ENCODE measurements around the gene SIDT1.

The SIDT1 gene

DNA sequence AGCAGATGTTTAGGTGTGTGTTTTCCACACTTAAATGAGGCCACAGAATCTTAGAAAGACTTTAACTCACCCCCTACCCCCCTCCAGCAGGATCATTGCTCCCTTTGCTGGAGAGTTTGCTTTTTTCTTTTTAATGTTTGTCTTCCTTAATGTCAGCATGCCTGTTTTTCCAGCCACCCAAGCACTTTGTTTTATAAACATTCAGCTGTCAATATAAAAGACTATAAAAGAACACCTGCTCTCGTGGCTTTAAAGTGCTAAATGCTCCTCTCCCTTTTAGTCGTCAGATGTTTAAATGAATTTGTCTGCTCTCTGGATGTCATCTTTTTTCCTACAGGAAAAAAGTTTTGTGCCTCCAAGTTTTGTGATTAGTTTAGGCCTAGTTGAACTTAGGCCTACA, 61.7 kb downstream of the SIDT1 start:
- DNase-seq: no peak

DNA sequence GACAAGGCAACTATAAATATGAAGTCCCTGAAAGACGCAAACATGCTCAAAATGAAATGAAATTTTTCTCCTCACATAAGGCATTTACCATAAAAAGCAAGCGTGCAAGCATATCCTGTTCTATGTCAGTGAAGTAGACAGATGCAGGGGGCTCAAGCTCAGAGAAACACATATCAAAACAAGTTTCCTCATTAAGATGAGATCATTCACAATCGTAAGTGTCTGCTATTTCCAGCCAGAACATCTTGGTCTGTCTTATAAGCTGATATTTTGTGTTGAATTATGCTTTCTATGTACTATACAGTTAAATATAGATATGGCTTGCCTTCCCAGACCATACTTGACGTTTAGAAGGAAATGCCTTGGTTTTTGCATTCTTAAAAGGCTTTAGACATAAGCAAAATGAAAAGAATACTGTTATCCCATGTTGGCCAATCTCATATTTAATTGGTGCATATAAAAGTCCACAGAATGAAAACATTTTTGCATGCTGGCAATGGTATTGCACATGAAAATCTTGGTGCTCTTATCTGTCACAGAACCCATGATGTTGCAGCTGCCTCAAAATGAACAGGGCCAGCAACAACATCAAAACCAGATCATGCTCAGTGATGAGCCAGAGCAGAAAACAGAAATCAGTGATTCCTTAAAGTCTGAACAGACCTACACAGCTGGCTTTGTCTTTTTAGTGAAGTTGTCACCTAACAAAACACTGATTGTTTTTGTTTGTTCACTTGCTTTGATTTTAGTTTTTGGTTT, 65.4 kb downstream of the SIDT1 start:
- no peak for DNase-seq

DNA sequence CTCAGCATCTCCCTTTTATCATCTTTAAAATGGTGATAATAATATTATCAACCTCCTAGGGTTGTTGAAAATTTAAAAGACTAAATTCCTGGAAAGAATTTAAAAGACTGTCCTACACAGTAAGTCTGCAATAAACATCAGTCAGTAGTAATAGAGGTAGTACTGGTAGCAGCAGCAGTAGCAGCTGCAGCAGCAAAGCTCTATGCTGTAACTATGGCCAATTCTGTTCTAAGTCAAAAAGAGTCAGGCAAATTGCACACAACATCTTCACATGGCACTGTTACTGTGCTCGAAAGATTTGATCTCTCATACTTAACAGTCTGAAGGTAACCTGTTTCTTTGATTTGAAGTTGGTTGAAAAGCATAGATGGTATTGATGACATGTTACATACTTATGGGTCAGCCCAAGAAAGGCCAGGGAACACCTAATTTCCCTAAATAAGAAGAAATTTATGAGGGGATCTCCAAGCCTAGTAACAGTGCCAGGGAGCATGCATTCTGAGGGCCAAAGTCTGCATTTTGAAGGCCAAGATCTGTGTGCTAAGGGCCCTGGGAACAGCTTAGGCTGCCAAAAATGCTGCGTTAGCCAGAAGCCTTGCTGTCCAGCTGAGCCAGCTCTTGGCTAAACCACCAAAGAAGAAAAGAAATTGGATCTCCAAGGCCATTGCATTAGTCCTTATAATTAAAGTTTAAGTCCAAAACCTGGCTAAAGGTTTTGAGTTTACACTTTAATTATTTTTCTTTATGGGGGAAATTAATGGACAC, 68.2 kb downstream of the SIDT1 start:
- DNase-seq: peak in 17 of 56 donors; percentile 1 to 42 (median 12)

DNA sequence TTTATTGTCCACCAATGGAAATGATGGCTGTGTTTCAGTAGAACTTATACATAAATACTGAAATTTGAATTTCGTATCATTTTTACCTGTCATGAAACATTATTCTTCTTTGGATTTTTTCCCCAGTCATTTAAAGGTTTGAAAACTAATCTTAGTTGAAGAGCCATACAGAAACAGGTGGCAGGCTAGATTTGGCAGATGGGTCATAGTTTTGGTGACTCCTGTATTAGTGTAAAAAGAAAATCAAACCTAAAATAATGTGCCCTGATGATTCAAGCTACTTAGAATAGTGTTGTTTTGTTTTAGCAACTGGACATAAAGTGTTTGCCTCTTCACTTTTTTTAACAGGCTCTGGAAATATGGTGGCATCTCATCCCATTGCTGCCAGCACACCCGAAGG, 68.9 kb downstream of the SIDT1 start:
- DNase-seq: no peak

DNA sequence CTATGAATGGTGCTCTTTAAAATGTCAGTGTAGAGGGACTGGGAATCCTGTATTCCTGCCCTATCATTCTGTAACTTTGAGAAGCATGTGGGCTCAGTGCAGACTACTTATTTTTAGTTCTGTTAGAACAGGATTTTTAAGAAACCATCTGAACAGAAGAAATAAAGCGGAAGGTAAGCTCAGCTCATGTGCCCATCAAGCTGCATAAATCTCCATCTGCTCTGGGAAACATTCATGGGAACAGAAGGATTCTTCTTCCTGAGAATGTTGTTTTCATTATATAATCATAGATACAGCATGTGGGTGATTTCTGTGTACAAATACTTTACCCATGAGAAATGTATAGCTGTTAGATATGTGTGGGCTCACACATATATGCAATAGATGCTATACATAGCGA, 69.9 kb downstream of the SIDT1 start:
- no peak for DNase-seq

DNA sequence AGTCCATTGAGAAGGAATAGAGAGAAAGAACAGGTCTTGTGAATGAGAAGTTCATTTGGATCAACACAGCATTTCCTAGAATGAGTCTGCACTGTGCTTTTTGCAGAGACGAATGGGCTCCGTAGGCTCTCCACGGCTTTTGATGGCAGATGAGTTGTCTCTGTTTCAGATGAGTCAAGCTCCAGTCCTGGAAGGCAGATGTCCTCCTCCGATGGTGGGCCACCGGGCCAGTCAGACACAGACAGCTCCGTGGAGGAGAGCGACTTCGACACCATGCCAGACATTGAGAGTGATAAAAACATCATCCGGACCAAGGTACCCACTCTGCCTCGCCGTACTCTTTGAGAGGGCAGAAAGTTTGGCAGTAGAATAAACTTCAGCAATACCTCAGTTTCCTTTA, 70.5 kb downstream of the SIDT1 start:
- no peak for DNase-seq

DNA sequence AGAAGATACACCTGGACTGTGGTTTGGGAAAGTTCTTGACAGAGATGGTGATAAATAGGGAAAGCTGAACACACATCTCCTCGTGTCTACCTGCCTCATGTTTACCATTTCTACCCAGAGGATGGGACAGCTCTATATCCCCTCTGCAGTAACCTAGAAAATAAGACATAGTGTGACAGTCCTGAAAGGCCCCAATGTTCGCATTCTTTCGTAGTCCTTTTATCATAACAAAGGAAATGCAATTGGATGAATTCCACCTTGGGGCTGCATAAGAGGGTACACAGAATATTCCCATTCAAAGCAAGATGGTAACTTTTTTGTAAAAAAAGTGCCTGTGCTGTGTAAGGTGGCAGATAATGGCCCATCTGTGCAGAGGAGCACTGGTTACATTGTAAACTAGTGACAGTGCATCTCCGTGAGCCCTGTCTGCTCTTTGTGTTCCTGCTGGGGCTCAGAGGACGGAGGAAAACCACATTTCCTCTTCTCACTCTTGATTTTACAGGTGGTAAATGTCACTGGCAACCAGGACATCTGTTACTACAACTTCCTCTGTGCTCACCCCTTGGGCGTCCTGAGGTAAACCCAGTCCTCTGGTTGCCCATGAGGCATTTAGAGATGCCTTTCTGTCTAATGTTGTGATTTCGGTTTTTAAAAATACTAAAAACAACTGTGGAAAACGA, 74.3 kb downstream of the SIDT1 start:
- DNase-seq: no peak

DNA sequence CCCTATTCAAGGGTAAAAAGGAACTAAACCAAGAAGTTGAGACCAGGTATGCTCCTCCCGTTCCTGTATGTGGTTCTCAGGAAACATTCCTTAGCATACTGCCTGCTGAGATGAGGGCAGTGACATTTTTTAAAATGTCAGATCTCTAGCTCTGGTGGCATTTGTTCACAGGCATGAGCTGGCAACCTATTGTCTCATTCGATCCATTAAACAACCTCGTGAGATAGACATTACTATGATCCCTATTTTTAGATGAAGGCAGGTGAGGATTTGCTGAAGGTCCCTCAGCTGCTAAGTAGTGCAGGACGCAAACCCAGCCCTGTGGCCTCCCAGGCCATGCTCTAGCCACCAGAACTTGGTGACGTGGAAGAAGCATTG, 74.9 kb downstream of the SIDT1 start:
- DNase-seq: no peak

DNA sequence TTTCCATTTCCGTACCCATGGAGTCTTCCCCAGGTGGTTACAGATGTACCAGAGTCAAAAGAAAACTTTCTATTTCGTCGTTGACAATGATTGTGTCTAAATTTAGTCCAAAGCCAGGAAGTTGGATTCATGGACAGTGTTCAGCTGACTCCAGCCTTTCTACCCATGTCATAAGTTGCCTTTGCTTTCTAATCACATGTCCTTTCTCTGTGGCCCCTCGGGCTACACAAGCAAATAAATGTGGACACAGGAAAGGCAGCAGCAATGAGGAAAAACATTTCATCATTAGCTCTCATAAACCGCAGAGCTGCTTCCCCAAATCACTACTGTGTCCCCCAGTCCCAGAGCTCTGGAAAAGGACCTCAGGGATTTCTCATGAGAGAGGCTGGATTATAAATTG, 82.0 kb downstream of the SIDT1 start:
- no peak for DNase-seq

DNA sequence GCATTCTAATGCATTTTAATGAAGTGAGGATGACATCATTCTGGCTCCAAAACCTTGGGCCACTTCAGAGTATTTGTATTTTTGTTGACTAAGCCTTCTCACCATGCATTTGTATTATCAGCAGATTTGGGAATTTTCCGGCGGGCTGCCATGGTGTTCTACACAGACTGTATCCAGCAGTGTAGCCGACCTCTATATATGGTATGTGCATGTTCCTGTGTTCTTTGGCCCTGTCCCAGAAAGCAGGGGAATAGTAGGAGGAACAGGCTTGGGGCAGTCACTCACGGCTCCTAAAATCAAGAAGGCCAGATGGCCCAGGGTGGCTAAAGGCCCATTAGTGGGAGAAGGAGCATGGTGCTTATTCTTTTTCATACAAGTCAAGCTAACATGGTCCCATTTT, 83.6 kb downstream of the SIDT1 start:
- no peak for DNase-seq

DNA sequence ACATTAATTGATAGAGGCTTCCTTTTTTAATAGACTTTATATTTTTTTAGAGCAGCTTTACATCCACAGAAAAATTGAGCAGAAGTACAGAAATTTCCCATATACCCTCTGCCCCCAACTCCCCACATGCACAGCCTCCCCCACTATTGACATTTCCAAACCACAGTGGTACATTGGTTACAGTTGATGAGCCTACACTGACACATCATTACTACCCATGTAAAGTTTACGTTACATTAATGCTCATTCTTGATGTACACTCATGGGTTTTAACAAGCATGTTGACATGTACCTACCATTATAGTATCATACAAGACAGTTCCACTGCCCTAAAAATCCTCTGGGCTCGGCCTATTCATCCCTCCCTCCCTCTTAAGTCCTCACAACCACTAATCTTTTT, 85.4 kb downstream of the SIDT1 start:
- DNase-seq: no peak

DNA sequence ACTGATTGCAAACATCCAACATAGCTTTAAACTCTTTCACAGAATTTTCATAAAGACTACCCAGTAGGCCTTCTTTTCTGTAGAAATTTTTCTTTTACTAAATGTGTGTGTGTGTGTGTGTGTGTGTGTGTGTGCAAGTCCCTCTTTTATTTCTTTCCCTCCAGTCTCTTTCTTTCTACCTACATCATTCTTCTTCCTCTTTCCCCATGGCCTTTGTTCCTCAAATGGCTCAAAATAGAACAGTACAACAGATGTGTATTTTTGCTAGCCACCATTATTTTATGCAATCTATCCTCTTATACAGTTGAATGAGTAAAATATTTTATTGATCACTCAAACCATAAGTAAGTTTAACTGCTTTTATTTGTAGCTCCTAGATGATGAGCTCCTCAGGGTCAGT, 87.7 kb downstream of the SIDT1 start:
- DNase-seq: no peak

DNA sequence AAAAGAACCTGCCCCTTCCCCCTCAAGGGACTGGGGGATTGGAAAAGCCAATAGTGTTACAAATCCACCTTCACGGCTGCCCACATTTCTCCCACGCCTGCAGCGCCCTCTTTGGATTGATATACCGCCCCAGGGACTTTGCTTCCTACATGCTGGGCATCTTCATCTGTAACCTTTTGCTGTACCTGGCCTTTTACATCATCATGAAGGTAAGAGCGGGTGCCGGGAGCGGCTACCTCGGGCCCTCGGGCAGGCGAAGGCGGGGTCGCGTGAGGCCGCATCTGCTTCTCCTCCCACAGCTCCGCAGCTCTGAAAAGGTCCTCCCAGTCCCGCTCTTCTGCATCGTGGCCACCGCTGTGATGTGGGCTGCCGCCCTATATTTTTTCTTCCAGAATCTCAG, 91.0 kb downstream of the SIDT1 start:
- DNase-seq: no peak

DNA sequence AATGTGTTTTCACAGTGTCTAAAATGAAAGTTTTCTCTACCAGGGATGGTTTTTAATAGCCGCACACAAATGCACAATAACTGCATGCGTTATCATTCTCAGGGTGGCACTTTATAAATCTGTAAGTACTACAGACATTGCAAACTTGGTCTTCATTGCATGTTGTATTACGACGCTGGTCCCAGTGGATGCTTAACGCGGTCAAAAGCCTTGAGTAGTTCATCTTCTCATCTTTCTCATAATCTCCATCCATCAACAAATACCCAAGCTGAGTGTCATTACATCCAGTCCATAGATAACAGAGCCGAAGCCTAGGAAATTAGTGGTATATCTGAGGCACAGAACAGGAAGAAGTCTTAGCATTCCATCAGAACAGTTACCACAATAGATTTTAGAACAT, 91.5 kb downstream of the SIDT1 start:
- no peak for DNase-seq

DNA sequence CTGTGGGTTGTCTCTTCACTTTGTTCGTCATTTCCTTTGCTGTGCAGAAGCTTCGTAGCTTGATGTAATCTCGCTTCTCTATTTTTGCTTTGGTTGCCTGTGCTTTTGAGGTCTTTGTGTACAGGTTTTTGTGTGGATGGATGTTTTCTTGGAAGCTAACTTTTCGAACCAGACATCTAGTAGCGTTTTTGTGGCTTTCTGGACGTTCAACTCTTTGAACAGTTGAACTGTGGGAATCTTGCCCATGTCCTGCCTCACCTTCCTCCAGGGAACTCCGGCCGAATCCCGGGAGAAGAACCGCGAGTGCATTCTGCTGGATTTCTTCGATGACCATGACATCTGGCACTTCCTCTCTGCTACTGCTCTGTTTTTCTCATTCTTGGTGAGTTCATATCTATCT, 93.5 kb downstream of the SIDT1 start:
- no peak for DNase-seq

DNA sequence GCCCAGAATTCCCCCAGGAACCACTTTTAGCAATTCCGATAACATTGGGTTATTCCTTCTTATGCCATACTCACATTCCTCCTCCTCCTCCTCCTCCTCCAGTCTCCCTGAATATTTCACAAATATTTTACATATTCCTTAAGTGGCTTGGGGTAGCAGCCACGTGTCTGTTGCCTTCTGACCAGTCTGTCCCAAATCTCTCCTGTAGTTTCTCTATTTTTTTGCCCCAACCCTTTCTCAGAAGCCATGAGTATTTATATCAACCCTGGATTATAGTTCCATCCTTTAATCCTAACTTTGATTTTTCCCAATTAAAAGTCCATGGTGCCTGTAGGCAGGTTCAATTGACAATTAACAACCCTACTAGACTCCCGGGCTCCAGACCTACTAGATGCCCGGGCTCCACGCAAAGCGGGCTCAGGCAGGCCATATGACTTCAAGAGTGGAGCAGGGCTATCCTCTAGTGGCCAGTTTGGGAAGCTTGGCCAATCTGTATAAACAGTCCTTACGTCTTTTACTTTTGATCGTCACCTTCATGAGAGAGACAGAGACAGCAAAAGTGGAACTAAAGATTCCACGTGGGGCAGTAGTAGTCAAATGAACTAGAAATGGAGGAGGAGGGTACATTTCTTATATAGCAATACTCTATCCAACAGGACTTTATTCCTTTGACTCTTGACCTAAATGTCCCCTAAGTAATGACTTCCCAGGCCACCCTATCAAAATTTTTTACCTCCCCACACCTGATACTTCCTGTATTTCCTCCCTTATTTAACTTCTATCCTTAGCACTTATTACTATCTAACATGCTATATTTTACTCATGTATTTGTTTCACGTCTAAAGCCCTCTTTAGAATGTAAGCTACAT, 94.4 kb downstream of the SIDT1 start:
- DNase-seq: peak in 32 of 56 donors; percentile 1 to 60 (median 14)

DNA sequence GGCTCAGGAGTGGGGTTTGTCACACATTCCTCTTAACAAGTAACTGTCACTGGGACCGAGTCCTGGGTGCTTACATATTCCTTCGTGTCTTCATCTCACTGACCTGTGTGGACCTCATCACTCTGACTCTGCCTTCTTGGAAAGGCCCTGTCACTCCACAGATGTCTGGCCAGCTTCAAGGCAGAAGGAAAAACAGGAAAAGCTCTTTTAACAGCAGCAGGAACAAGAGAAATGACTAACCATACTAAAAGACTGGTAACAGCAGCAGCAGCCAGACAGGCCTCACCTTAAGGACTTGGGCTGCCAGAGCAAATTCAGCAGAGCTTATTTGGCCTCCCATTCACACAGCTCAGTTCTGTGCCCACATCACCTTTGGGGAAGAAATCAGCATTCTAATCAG, 96.0 kb downstream of the SIDT1 start:
- DNase-seq: no peak

DNA sequence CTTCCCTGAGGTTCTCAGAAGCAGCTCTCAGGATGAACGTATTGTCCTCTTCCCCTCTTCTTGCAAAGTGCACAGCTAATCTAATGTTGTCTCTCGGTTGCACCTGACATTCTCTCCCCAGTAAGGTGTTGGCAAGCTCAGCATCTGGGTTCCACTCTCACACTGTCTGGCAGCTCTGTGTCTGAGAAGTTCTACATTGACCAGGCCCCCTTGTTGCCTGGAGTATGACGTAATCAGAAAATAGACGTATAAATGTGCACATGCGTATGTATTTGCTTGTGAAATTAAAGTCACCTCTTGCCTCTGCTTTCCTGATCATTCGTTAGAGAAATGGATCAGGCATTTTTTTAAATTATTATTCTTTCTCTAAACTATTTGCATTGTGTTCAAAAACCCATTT, 96.4 kb downstream of the SIDT1 start:
- no peak for DNase-seq

DNA sequence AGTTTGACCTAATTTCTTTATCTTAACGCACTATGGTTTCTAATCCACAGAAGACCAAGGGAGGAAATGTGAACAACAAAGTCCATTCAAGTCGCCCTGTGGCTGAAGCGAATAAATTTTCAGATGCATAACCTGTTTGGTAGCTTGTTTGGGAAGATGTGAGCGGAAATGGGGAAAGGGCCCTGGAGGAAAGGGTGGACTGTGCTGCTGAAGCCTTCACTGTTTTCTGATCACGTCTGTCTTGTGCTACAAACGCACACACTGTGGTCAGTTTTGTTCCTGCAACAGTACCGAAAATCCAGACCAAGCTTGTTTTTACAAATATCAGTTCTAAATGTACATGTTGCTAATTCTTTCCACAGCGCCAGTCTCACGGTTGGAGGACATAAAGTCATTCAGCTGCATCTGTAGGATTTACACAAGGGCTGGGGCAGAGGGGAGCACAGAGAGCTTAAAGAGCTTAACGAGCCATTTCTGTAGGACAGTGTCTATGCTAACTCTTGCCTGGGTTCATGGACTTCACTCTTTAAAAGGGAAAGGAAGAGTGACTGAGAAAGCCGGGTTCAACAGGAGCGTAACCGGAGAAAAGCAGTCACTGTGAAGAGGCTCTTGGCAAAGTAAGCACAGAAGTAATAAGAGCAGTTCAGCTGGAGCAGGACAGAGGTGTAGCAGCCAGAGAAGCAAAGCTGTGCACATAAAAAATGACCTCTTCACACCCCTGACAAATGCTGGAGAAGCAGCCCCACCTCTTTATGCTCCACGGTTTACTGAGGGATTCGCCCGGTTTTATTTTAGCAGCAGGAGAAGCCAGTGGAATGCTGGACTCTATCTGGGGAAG, 97.4 kb downstream of the SIDT1 start:
- no peak for DNase-seq

DNA sequence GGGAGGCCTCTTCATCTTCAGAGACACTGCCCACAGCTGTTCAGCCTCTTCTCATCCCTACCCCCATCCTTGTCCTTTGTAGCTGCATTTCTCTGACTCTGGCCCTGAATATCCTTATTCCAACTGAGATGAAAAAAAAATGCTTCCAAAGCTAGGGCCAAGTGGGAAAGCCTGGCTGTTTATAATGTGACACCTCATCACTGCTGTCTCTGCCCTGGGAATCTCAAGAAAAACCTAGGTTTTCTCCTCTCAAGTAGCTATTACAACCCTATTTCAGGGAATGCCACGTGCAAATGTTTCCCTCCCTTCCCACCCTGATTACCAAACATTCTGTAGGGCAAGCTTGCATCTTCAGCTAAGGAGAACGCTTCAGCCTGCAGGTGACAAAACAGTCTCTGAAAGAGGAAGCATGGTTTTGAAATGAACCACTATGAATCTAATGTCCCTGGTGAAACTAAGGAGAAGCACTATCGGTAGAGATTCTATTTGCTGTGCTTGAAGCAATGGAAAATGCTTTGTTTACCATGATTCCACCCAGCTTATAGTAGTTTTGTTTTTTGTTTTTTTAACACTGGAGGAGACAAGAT, 98.7 kb downstream of the SIDT1 start:
- DNase-seq: no peak
